Activated T-helper 1 cell treated with anti-CD3 and anti-CD28 coated beads, Interleukin-2, amount 50 U/mL, for 16 hours (primary cell): ENCODE results near the gene SLC9A6.

ENCODE experiments used
- DNase-seq, 2 donors: peaks; one replicate each; pipeline ENCODE4 v3.0.0-alpha.2; 2020; ENCODE audit warnings: low read depth in 1 of 2, low spot score in 1 of 2

The SLC9A6 gene

GRCh38 chrX:135985157-135985972 lies at the start of gene SLC9A6:
Gene SLC9A6 (plus strand): TSS chrX:135985435. CDS start chrX:135985659, 224 bp downstream.
- DNase-seq = peak; percentile 34 to 57

- DNase-seq = no peak
These were observed 40.7 kb upstream of the SLC9A6 start for GRCh38 chrX:135944486-135944885.

GRCh38 chrX:135951291-135951690 lies 33.9 kb upstream of the SLC9A6 start:
- DNase-seq = no peak

- no peak for DNase-seq
These were observed 12.1 kb upstream of the SLC9A6 start for GRCh38 chrX:135973025-135973547.

- peak; percentile 53 to 71 for DNase-seq
These were observed 11.5 kb upstream of the SLC9A6 start, which contains the start of gene MMGT1 for GRCh38 chrX:135973548-135974278. Gene MMGT1 (minus strand): TSS chrX:135973988. CDS start chrX:135973675, 313 bp downstream.

- peak in 1 of 2 donors; percentile 47 for DNase-seq
These were observed 10.9 kb upstream of the SLC9A6 start for GRCh38 chrX:135974279-135974856.

- DNase-seq = no peak
These were observed 9.8 kb upstream of the SLC9A6 start for GRCh38 chrX:135975421-135975820.

GRCh38 chrX:135977611-135978010 lies 7.6 kb upstream of the SLC9A6 start:
- DNase-seq = no peak

GRCh38 chrX:135981010-135981409 lies 4.2 kb upstream of the SLC9A6 start:
- DNase-seq = no peak

- DNase-seq = no peak
These were observed 3.6 kb upstream of the SLC9A6 start for GRCh38 chrX:135981668-135982067.

GRCh38 chrX:135982860-135983259 lies 2.4 kb upstream of the SLC9A6 start:
- DNase-seq = no peak

- no peak for DNase-seq
These were observed 979 bp upstream of the SLC9A6 start for GRCh38 chrX:135984256-135984655.

GRCh38 chrX:135984791-135985156 lies 461 bp upstream of the SLC9A6 start:
- no peak for DNase-seq

GRCh38 chrX:135985973-135986310 lies 707 bp downstream of the SLC9A6 start:
- DNase-seq = no peak

GRCh38 chrX:135988245-135988644 lies 3.0 kb downstream of the SLC9A6 start:
- no peak for DNase-seq

- no peak for DNase-seq
These were observed 29.8 kb downstream of the SLC9A6 start for GRCh38 chrX:136015016-136015415.

GRCh38 chrX:136016881-136017280 lies 31.6 kb downstream of the SLC9A6 start:
- no peak for DNase-seq

- DNase-seq = no peak
These were observed 34.0 kb downstream of the SLC9A6 start for GRCh38 chrX:136019226-136019625.

- DNase-seq = no peak
These were observed 35.9 kb downstream of the SLC9A6 start for GRCh38 chrX:136021160-136021559.

GRCh38 chrX:136021903-136022302 lies 36.7 kb downstream of the SLC9A6 start:
- no peak for DNase-seq

GRCh38 chrX:136025091-136025490 lies 39.9 kb downstream of the SLC9A6 start:
- no peak for DNase-seq
